UCSD-AML1 (cell line): ENCODE results near the gene PTPN5.

Experiments used
- DNase-seq: peaks from one replicate; lab custom pipeline; 2025; ENCODE audit not compliant: unreplicated experiment; lab: John Stamatoyannopoulos, UW

The PTPN5 gene

DNA sequence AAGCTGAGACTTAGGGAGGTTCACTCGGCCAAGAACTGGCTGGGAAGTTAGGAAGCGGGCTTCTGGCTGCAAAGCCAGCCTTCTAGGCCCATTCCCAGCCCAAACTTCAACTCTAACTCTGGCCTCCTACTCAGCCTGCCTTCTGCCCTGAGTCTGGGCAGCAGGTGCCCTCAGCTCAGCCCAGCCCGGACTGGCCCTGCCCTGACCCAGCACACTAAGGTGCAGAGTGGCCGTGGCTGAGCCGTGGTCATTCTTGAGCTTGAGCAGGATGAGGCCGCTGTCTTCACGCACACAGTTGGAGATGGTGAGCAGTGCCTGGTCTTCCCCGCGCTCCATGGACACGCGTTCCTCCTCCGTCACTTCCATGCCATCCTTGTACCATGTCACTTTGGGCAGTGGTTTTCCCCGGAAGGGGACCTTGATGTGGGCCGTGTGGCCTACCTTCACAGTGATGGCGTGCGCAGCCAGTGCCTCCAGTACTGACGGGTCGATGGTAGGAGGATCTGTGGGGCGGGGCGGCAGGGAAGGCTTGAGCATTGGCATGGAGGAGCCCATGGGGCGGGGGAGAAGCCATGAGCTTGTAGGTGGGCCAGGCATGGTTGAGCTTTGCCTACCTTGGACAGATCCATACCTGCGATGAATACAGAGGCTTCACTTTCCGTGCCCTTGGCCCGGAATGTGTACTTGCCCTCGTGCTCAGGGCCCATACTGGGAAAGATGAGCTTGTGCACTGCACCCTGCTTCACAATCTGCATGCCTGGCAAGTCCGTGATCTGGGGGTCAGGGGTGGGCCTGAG, 77.8 kb downstream of the PTPN5 start:
- no peak for DNase-seq

DNA sequence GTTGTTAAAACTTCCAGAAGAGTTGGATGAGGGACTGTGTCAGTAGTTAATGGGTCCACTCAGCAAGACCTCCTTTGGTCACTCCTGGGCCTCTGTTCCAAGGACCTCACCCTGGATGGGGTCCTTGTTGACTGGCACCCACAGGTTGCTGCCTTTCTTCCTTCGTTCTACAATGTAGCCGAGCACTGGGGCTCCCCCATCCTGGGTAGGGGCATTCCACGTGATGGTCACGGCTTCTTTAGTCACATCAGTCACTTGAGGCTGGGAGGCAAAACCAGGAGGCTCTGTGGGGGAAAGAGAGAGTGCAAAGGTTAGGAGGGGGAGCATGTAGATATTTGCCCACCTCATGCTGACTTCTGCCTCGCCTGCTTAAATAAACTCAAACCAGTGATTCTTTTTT, 81.1 kb downstream of the PTPN5 start:
- DNase-seq = no peak

DNA sequence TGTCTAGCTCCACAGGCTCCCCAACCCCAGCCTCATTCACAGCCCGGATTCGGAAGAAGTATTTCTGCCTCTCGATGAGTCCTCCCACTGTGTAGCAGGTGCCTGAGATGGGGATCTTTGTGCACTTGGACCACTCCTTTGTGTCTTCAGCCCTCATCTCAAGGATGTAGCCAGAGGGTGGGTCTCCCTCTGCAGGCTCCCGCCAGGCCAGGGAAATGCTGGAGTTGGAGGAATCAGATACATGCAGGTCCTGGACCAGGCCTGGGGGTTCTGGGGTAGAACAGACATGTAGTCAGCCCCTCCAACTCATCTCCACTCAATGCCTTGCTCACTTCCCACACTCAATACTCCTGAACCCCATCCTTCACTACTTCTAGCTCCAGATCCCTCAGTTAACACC, 82.2 kb downstream of the PTPN5 start:
- DNase-seq = no peak

DNA sequence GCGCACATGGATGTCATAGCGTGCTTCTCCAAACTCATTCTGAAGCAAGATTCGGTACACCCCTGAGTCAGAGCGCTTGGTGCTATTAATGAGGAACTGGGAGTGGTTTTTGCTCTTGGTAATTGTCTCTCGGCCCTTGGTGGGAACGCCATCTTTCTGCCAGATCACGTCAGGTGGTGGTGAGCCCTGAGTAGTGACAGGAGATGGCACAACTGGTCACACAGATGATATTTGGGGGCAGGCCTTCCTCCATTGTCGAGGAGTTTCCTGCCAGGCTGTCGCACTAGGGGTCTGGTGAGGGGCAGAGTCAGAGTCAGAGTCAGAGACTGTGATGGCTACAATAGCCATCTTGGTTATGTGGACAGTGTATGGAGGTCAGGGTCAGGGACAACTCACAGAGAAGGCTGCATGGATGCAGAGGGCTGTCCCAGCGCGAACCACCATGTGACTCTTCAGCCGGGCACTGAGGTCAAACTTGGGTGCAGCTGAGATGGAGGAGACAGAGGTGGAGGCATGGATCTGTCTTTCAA, 83.7 kb downstream of the PTPN5 start:
- no peak for DNase-seq

DNA sequence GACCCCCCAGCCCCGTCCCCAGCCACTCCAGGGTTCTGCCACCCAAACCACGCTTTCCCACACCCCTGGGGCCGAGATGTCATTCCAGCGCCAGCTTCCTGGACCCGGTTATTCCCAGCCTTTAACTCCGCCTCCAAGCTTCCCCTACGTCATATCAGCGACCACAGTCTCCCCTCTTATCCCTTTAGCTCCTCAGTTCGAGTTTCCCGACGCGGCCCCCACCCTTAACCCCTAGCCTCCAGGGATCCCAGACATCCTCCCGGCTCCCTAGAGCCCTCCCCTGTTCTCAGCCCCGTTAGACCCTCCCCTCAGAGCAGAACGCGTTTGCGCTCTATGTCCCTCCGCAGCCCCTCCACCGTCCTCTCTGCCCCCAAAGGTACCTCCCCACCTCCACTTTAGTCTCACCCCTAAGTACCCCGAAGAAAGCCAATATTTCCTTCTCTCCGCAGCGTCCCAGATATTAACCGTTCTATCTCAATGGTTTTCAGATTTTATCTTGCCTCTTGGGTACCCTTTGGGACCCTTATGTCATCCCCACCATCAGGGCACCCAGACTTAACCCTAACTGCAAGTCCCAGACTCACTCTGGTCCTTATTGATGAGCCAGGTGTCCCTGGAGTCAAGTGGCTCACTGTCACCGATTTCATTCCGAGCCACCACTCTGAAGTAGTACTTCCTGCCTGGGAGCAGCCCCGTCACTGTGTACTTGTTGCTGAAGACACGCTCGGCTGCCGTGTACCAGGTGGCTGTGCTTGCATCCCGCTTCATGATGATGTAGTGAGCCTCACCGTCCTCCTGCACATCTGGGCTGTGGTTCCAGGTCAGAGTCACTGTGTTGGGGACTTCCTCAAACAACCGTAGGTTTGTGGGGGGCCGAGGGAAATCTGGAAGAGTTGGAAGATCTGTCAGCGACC, 85.0 kb downstream of the PTPN5 start:
- no peak for DNase-seq

DNA sequence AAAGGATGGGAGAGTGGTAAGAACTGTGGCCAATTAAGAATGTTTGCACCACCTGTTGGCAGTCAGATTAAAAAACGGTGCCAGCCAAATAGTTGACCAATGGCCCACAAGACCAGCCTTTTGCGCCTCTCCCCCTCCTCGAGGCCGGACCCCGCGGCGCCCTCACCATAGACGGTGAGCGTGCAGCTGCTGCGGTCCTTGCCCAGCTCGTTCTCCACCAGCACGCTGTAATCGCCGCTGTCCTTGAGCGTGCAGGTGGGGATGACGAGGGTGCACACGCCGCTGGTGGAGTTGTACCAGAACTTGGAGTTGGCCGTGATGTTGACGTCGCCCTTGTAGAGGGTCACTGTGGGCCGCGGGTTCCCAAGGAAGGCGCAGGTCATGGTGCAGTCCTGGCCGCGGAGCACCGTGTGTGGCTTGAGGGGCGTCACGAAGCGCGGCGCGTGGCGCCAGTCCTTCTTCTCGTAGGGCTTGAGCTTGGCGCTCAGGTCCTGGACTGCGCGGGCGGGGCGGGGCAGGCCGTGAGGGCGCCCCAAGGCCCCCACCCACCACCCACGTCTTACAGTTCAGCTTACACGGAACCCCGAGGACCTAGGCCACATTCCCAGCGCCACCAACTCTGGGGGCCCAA, 85.8 kb downstream of the PTPN5 start:
- no peak for DNase-seq

DNA sequence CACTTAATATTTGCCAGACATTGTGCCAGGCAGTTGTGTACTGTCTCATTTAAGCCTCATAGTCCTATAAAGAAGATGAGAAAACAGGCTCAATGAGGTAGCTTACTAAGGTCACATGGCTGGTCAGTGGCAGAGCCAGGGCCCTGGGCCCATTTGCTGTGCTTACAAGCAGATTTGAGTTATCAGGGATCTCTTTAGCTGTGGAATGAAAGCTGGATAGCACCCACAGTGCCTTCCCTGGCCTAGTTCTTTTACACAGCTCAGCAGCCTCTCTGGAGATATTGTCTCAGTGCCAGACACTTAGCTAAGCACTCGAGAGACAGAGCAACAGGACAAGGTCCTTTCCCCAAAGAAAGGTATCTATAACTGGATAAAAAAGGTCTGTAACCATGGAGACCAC, 86.9 kb downstream of the PTPN5 start:
- DNase-seq = no peak

DNA sequence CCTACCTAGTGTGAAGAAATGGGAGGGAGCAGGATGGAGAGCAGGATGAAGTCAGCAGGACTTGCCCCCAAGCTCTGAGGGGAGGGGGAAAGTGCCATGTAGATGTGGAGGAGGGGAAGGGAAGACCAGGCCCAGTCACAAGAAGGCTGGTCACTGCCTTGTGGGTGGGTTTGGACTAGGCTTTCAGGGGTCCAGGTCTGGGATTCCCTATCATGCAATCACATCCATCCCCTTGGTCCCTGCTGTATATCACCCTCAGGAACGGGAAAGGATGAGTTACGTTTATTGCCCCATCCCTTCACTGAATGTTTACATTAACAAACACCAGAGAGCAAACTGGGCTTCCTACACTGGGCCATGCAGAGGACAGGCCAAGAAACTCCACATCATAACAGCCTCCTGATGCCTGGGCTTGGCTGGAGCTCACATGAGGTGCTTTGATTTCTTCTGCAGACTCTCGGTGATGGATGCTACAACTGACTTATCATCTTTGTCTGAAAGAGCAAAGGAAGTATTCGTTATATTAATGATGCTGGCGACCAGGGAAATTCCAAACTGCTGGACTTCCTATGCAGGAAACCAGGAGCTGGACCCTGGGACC, 87.5 kb downstream of the PTPN5 start:
- no peak for DNase-seq

DNA sequence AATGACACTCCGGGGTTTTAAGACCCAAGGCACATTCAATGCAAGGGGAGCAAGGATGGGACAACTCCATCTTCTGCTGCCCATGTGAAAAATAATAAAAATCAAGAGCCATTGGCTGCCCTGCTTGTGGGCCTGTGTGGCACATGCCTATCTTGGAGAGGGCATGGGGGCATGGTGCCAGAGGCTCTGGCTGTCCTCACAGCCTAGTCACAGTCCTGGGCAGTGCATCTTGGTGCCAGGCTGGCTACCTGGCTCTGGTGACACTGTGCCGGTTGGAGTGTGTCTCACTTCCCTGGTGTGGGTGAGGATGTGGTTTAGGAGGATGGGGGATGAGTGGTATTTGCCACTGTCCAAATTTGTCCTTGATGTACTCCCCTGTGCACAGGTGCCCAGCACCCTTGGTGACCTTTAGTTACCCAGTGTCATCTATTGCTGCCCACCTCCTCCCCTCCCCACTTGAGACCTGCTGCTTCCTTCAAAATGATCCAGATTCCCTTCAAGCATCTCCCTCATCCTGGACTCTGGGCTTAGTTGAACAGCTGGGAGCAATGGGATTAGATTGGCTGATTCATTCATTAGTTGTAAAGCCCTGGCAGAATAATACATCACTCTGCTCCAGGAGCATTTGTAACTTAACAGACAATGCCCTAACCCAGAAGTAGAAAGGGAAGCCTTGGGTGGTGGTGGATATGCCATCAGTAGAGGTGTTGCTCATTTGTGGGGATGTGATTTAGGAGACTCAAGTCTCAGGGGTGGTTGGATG, 88.4 kb downstream of the PTPN5 start:
- no peak for DNase-seq

DNA sequence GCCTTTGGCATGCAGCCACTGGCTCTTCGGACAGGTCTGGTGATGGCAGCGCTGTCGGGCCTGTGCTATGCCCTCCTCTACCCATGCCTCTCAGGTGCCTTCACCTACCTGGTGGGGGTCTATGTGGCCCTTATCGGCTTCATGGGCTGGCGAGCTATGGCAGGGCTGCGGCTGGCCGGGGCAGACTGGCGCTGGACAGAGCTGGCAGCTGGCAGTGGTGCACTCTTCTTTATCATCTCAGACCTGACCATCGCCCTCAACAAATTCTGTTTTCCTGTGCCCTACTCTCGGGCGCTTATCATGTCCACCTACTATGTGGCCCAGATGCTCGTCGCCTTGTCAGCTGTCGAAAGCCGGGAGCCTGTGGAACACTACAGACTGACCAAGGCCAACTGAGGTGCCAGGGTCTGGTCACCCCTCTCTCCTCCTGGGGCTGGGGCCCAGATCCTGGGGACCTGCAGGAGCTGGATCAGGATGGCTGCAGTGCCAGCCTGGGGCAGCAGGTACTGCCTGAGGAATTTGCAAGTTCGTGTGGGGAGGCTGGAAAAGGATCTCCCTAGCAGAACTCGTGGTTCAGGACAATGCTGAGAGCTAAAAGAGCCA, 89.9 kb downstream of the PTPN5 start:
- no peak for DNase-seq

- DNase-seq = no peak
Measured at GRCh38 chr11:18700872-18701271, 90.7 kb downstream of the PTPN5 start.

GRCh38 chr11:18700375-18700774, 91.2 kb downstream of the PTPN5 start:
- no peak for DNase-seq

GRCh38 chr11:18699848-18700261, 91.7 kb downstream of the PTPN5 start:
- peak; percentile 19 for DNase-seq

GRCh38 chr11:18699269-18699596, 92.4 kb downstream of the PTPN5 start:
- DNase-seq = no peak

DNA sequence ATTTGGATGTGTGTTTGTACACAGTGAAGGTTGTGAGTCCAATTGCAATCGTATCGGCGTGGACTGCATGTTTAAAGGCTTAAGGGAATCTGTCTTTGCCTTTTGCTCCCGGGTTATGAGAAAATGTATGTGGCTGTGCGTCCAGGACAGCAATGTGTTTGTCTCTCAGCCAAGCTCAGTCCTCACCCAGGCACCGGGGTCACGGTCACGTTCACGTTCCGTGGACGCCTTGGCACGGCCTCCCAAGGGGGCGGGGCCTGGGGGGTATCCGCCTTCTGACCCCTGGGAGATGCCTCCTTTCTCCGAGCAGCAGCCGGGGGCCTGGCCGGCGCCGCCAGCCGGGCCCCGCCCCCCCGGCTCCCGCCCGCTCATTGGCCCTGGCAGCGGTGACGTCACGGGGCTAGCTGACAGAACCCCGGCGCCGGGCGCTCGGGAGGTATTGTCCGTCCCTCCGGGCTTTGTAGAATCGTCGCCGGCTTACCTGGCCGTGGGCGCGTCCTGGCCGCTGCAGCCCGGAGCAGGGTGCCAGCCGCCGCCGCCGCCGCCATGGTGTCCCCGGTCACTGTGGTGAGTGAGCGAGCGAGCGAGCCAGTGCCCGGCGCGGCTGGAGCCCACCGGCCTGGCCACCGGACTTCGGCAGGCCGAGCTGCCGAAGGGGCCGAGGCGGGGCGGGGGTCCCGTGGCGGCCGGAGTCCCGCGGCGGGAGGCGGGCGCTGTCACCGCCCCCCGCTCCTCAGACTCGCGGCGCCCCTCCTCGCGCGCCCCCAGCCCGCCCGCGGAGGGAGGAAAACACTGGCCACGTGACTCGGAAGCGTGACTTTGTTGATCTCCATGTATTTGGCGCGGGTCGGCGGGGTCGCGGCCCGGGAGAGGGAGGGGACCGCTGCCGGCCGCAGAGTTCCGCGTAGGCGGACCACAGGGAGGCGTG, 93.0 kb downstream of the PTPN5 start, which contains the start of gene TMEM86A:
Gene TMEM86A, plus strand, starts transcription at position 439 of the 928 bp plus-strand sequence. Its CDS starts 108 bp downstream, at position 547.
- DNase-seq = peak; percentile 91

GRCh38 chr11:18697576-18697975, 94.0 kb downstream of the PTPN5 start:
- DNase-seq = no peak

- no peak for DNase-seq
Measured at GRCh38 chr11:18696638-18697225, 94.9 kb downstream of the PTPN5 start.
